Stomach (tissue), 9 donors: ENCODE measurements around the gene TEAD1. TPM values are rescaled to one million over a fixed set of nuclear protein-coding genes. Genes with fewer than 3 reads are reported as not detected.

Experiments
- DNase-seq, 2 donors: peaks; one replicate each; pipeline versions ENCODE4 v3.0.0 to v3.0.0-alpha.2; 2013 to 2019
- H3K27ac ChIP-seq, 5 donors: fragments of 200-600 bp in 4 of 5; sonication (generic) in 4 of 5; one replicate each; pipeline ENCODE4 v1.5.1; 2013 to 2019; ENCODE audit warnings: mild to moderate bottlenecking in 1 of 5, moderate library complexity in 1 of 5
- H3K27me3 ChIP-seq, 3 donors: fragments of 200-600 bp; sonication (generic); one replicate each; pipeline ENCODE4 v1.5.1; 2017 to 2019; ENCODE audit warnings: mixed run types in 1 of 3
- H3K36me3 ChIP-seq, 4 donors: fragments of 200-600 bp; sonication (generic); 1 replicate in 3 of 4; 2 replicates in 1 of 4; pipeline ENCODE4 v1.5.1; 2016 to 2019
- H3K4me1 ChIP-seq, 4 donors: fragments of 200-600 bp; sonication (generic); one replicate each; pipeline ENCODE4 v1.5.1; 2016 to 2019
- H3K4me3 ChIP-seq, 4 donors: fragments of 200-600 bp; sonication (generic) in 3 of 4; one replicate each; pipeline ENCODE4 v1.5.1; 2016 to 2019; ENCODE audit warnings: mild to moderate bottlenecking in 1 of 4
- H3K9me3 ChIP-seq, 4 donors: fragments of 200-600 bp; sonication (generic); one replicate each; pipeline ENCODE4 v1.5.1; 2016 to 2019
- CTCF ChIP-seq, 7 experiments: fragments of 450-650 bp in 4 of 7; fragments of 200-600 bp in 3 of 7; sonication (generic) in 3 of 7; IDR thresholded peaks; one replicate each; pipeline ENCODE4 v1.5.1; 2016 to 2019; ENCODE audit warnings: antibody characterized with exemption in 7 of 7, control low read depth in 2 of 7, mild to moderate bottlenecking in 1 of 7
- EP300 ChIP-seq: sonication (generic); formaldehyde crosslinking; IDR thresholded peaks from one replicate; pipeline ENCODE4 v1.6.1; 2017; ENCODE audit warnings: antibody characterized with exemption
- POLR2A ChIP-seq, 4 donors: fragments of 450-650 bp; IDR thresholded peaks; one replicate each; pipeline ENCODE4 v1.6.1; 2016; ENCODE audit warnings: antibody characterized with exemption in 4 of 4, control low read depth in 2 of 4, mild to moderate bottlenecking in 1 of 4, moderate library complexity in 1 of 4
- POLR2AphosphoS5 ChIP-seq, 3 donors: sonication (generic); formaldehyde crosslinking; IDR thresholded peaks; one replicate each; pipeline ENCODE4 v1.6.1; 2016; ENCODE audit warnings: antibody characterized with exemption in 3 of 3
- WGBS, 5 donors: extraction: QIAGEN DNeasy Blood & Tissue Kit in 3 of 5; methylation state at CpG; one replicate each; pipeline versions ENCODE4 v1.1.5 to v1.1.7; 2013 to 2018; 5-methylcytosine and 5-hydroxymethylcytosine counted together
- intact Hi-C: fragments of 100-400 bp; cut with DNase I; formaldehyde crosslinking; loops from one replicate; pipeline ENCODE4 v1.15.1; 2023; ENCODE audit warnings: low total_unique reads
- polyA plus RNA-seq, 3 donors: library from polyadenylated mRNA; stranded (reverse); fragments of 200-250 nt; gene quantifications; one replicate each; pipeline ENCODE4 v1.2.3, GENCODE V29; 2013
- total RNA-seq, 5 donors: library from RNA; depleted of rRNA; stranded (reverse); fragments of >200 nt; gene quantifications; one replicate each; pipeline versions ENCODE4 v1.1.0 to v1.2.3, GENCODE V29; 2014 to 2016
- donor health status: healthy with polysubstance abuse.
- donor health status: Bipolar disorder and iron deficiency.
- donor health status: healthy.

The TEAD1 gene
- total and polyA plus RNA-seq, 8 donors: 4.9 to 133 (median 65.2) TPM

GRCh38 chr11:12834166-12834565 is 159.9 kb downstream of the TEAD1 start:
- intact Hi-C loops: no loop called here
- H3K4me1 ChIP-seq: peaks cover 8 to 46% (median 23%) of the 10 kb centered on the region in 4 donors

GRCh38 chr11:12834630-12835029 is 160.4 kb downstream of the TEAD1 start:
- no peak overlapping the region for H3K4me3 ChIP-seq
- no peak overlapping the region for H3K27ac ChIP-seq
- H3K36me3 ChIP-seq: no peaks in the 10 kb centered on the region
- no peaks in the 10 kb centered on the region for H3K27me3 ChIP-seq
- TF ChIP-seq POLR2A (IDR thresholded peaks at IDR 0.05) (no peak), EP300 (no peak), CTCF (IDR thresholded peaks at IDR 0.05) (no peak), POLR2AphosphoS5 (IDR thresholded peaks at IDR 0.05) (no peak)
- DNase-seq: no peak
- H3K4me1 ChIP-seq: peaks cover 6 to 42% (median 19%) of the 10 kb centered on the region in 4 donors
- WGBS, 5 donors: 88 to 100% (median 96%) methylated on average over 1 of the region's 1 CpG
- no peaks in the 10 kb centered on the region for H3K9me3 ChIP-seq
- intact Hi-C loops: no loop called here

More at GRCh38 chr11:12834166-12834565, 159.9 kb downstream of the TEAD1 start:
- DNase-seq: no peak
- H3K27ac ChIP-seq: no peak overlapping the region
- H3K9me3 ChIP-seq: no peaks in the 10 kb centered on the region
- no peaks in the 10 kb centered on the region for H3K36me3 ChIP-seq
- no peaks in the 10 kb centered on the region for H3K27me3 ChIP-seq
- 76 to 88% (median 81%) methylated on average over 2 of the region's 2 CpGs for WGBS, 5 donors
- TF ChIP-seq CTCF (IDR thresholded peaks at IDR 0.05): no peak
- TF ChIP-seq POLR2A (IDR thresholded peaks at IDR 0.05): no peak
- TF ChIP-seq POLR2AphosphoS5 (IDR thresholded peaks at IDR 0.05): no peak
- no peak for TF ChIP-seq EP300
- H3K4me3 ChIP-seq: no peak overlapping the region

GRCh38 chr11:12835286-12835685 is 161.1 kb downstream of the TEAD1 start:
- intact Hi-C loops: no loop called here
- H3K4me3 ChIP-seq: no peak overlapping the region
- H3K27ac ChIP-seq: no peak overlapping the region
- 82 to 93% (median 87%) methylated on average over 11 of the region's 11 CpGs for WGBS, 5 donors
- no peaks in the 10 kb centered on the region for H3K9me3 ChIP-seq
- TF ChIP-seq EP300: no peak
- no peak for TF ChIP-seq POLR2A (IDR thresholded peaks at IDR 0.05)
- TF ChIP-seq POLR2AphosphoS5 (IDR thresholded peaks at IDR 0.05): no peak
- no peak for TF ChIP-seq CTCF (IDR thresholded peaks at IDR 0.05)
- no peaks in the 10 kb centered on the region for H3K27me3 ChIP-seq
- no peak for DNase-seq
- no peaks in the 10 kb centered on the region for H3K36me3 ChIP-seq
- H3K4me1 ChIP-seq: peaks cover 0 to 35% (median 14%) of the 10 kb centered on the region in 4 donors

GRCh38 chr11:12838463-12839123 is 164.4 kb downstream of the TEAD1 start:
- Histone ChIP-seq H3K4me3 (no peak overlapping the region), H3K27ac (peak overlapping the region in 3 of 5 donors; percentile 22 to 48 (median 41)), H3K4me1 (peaks cover 12 to 35% (median 24%) of the 10 kb centered on the region in 4 donors), H3K27me3 (no peaks in the 10 kb centered on the region), H3K9me3 (no peaks in the 10 kb centered on the region), H3K36me3 (no peaks in the 10 kb centered on the region)
- WGBS, 5 donors: 54 to 71% (median 63%) methylated on average over 6 of the region's 6 CpGs
- intact Hi-C loops: no loop called here
- no peak for DNase-seq
- TF ChIP-seq CTCF (IDR thresholded peaks at IDR 0.05): no peak
- TF ChIP-seq EP300: no peak
- TF ChIP-seq POLR2A (IDR thresholded peaks at IDR 0.05): no peak
- no peak for TF ChIP-seq POLR2AphosphoS5 (IDR thresholded peaks at IDR 0.05)
